Endothelial cell of umbilical vein (primary cell): ENCODE results near the gene CDH7. TPM values are rescaled to one million over a fixed set of nuclear protein-coding genes. Genes with fewer than 3 reads are reported as not detected.

Experiments
- Bru-seq: library from RNA; stranded (reverse); fragments of 400-500 nt; gene quantifications from one replicate; lab custom pipeline; 2021; lab: Mats Ljungman, UMichigan
- BruChase-seq, 2 experiments: library from RNA; stranded (reverse); fragments of 400-500 nt; gene quantifications; one replicate each; lab custom pipeline; 2021; lab: Mats Ljungman, UMichigan
- BruUV-seq: library from RNA; stranded (reverse); fragments of 400-500 nt; replicated peaks from 2 replicates; lab custom pipeline; 2021; lab: Mats Ljungman, UMichigan
- CTCF ChIA-PET: fragments of 300-600, 350-600 bp; sonication (Branson Sonifier 250); formaldehyde crosslinking; loops from one replicate; lab custom pipeline; 2021; ENCODE audit warnings: antibody characterized with exemption, inconsistent platforms; lab: Charles Lee
- POLR2A ChIA-PET: fragments of 300-600, 350-600 bp; sonication (Branson Sonifier 250); formaldehyde crosslinking; loops from one replicate; lab custom pipeline; 2021; ENCODE audit warnings: antibody characterized with exemption, inconsistent platforms; lab: Charles Lee
- DNase-seq: peaks from one replicate; pipeline ENCODE4 v3.0.0-alpha.2; 2011; ENCODE audit warnings: low read depth, low spot score
- FAIRE-seq: peaks from 2 replicates; lab custom pipeline; 2011; peaks lifted over from hg19 to GRCh38; lab: Jason Lieb, UNC
- H2AFZ ChIP-seq: 2 replicates; pipeline ENCODE4 v1.6.0; 2012; ENCODE audit warnings: low read depth, low read length, control low read depth, inconsistent platforms
- H3K27ac ChIP-seq: 2 replicates; pipeline ENCODE4 v1.5.1; 2011; ENCODE audit warnings: low read depth, mild to moderate bottlenecking, control low read depth, low read length, moderate library complexity; ENCODE audit not compliant: insufficient read depth
- H3K27me3 ChIP-seq, 2 experiments: 2 replicates each; pipeline versions ENCODE4 v1.6.0 to v1.6.1; 2011; ENCODE audit warnings: low read length in 2 of 2, mixed read lengths in 1 of 2; ENCODE audit not compliant: control insufficient read depth in 2 of 2, insufficient read depth in 2 of 2
- H3K36me3 ChIP-seq, 2 experiments: 2 replicates in 1 of 2; 3 replicates in 1 of 2; pipeline ENCODE4 v1.5.1; 2011; ENCODE audit warnings: low read length in 2 of 2, mild to moderate bottlenecking in 1 of 2, moderate library complexity in 1 of 2; ENCODE audit not compliant: control insufficient read depth in 2 of 2, insufficient read depth in 2 of 2; ENCODE audit errors: extremely low read depth in 1 of 2
- H3K4me1 ChIP-seq: 3 replicates; pipeline ENCODE4 v1.5.1; 2011; ENCODE audit warnings: mild to moderate bottlenecking, low read length; ENCODE audit not compliant: control insufficient read depth, insufficient read depth; ENCODE audit errors: extremely low read depth
- H3K4me2 ChIP-seq: 2 replicates; pipeline ENCODE4 v1.6.1; 2011; ENCODE audit warnings: low read length, control low read depth, mixed read lengths; ENCODE audit not compliant: insufficient read depth
- H3K4me3 ChIP-seq, 3 experiments: fragments of 200-600 bp in 1 of 3; sonication (generic), shearing (Covaris generic) in 1 of 3; replicated peaks in 1 of 3; 2 replicates each; pipeline ENCODE4 v1.5.1; 2011 to 2016; ENCODE audit warnings: control low read depth in 3 of 3, low read length in 3 of 3, mild to moderate bottlenecking in 2 of 3, inconsistent platforms in 1 of 3, low read depth in 1 of 3, moderate library complexity in 1 of 3; ENCODE audit not compliant: insufficient read depth in 1 of 3
- H3K79me2 ChIP-seq: 2 replicates; pipeline ENCODE4 v1.6.0; 2012; ENCODE audit warnings: low read length, inconsistent platforms; ENCODE audit not compliant: control insufficient read depth, insufficient read depth
- H3K9ac ChIP-seq: replicated peaks from 2 replicates; pipeline ENCODE3; 2011; ENCODE audit warnings: low read length, control low read depth; ENCODE audit not compliant: insufficient read depth; ENCODE audit errors: extremely low read depth
- H3K9me1 ChIP-seq: replicated peaks from 3 replicates; pipeline ENCODE4 v1.6.0; 2011; ENCODE audit warnings: mild to moderate bottlenecking, low read length; ENCODE audit not compliant: control insufficient read depth, insufficient read depth; ENCODE audit errors: extremely low read depth
- H3K9me3 ChIP-seq: replicated peaks from 2 replicates; pipeline ENCODE4 v1.5.1; 2012; ENCODE audit warnings: low read length, inconsistent platforms; ENCODE audit not compliant: control insufficient read depth, insufficient read depth
- H4K20me1 ChIP-seq: replicated peaks from 2 replicates; pipeline ENCODE3; 2011; ENCODE audit warnings: mild to moderate bottlenecking, low read length; ENCODE audit not compliant: control insufficient read depth, insufficient read depth; ENCODE audit errors: extremely low read depth
- EZH2 ChIP-seq: IDR thresholded peaks from 2 replicates; pipeline ENCODE4 v1.6.1; 2012; ENCODE audit warnings: borderline replicate concordance, low read depth, mild to moderate bottlenecking, moderate library complexity, low read length, inconsistent platforms; ENCODE audit not compliant: severe bottlenecking
- FOS ChIP-seq: IDR thresholded peaks from 2 replicates; pipeline ENCODE4 v1.6.1; 2011; ENCODE audit warnings: mild to moderate bottlenecking, low read length, moderate library complexity, borderline replicate concordance; ENCODE audit not compliant: insufficient read depth
- GATA2 ChIP-seq: IDR thresholded peaks from 2 replicates; pipeline ENCODE4 v1.7.0; 2011; ENCODE audit warnings: low read depth, mild to moderate bottlenecking, moderate library complexity, mixed read lengths, low read length; ENCODE audit not compliant: insufficient read length, insufficient read depth
- JUN ChIP-seq: IDR thresholded peaks from 2 replicates; pipeline ENCODE4 v1.6.1; 2011; ENCODE audit warnings: borderline replicate concordance, low read depth; ENCODE audit not compliant: insufficient read length, insufficient read depth
- MAX ChIP-seq: IDR thresholded peaks from 2 replicates; pipeline ENCODE4 v1.6.1; 2011; ENCODE audit not compliant: insufficient read depth, insufficient read length
- MYC ChIP-seq: IDR thresholded peaks from one replicate; pipeline ENCODE4 v1.6.1; 2011; ENCODE audit warnings: mild to moderate bottlenecking, low read depth, low read length
- POLR2A ChIP-seq: IDR thresholded peaks from 2 replicates; pipeline ENCODE4 v1.6.1; 2012; ENCODE audit warnings: low read depth, mild to moderate bottlenecking, control low read depth, low read length
- POLR2AphosphoS5 ChIP-seq: IDR thresholded peaks from 2 replicates; pipeline ENCODE4 v1.6.1; 2012; ENCODE audit warnings: low read depth, mild to moderate bottlenecking, control low read depth, low read length, moderate library complexity; ENCODE audit not compliant: insufficient read depth
- dilution Hi-C: fragments of 300-500 bp; cut with MboI; formaldehyde crosslinking; loops from one replicate; pipeline ENCODE4 v1.15.0; 2019; ENCODE audit warnings: low sequenced_read_pairs; ENCODE audit not compliant: extremely low pct_ligation_motif_present
- intact Hi-C: fragments of 100-400 bp; cut with micrococcal nuclease; formaldehyde crosslinking; loops from one replicate; pipeline ENCODE4 v1.10.0; 2022
- long read RNA-seq: library from polyadenylated mRNA; stranded (forward); transcript quantifications from one replicate; pipeline ENCODE4 v2.0.0, GENCODE V29; 2021
- polyA minus RNA-seq, 3 experiments: library from RNA; depleted of rRNA, polyadenylated mRNA; stranded (reverse); fragments of >200 nt; gene quantifications; 1 replicate in 1 of 3; 2 replicates in 2 of 3; pipeline ENCODE4 v1.2.3, GENCODE V29; 2011
- polyA plus RNA-seq, 4 experiments: library from polyadenylated mRNA; depleted of rRNA in 3 of 4; stranded (reverse) in 3 of 4; unstranded in 1 of 4; fragments of >200 nt; gene quantifications; 2 replicates each; pipeline versions ENCODE4 v1.2.1 to v1.2.3, GENCODE V29; 2011 to 2012; ENCODE audit warnings: missing spikeins in 1 of 4
- total RNA-seq: library from RNA; stranded (reverse); gene quantifications from 2 replicates; pipeline ENCODE4 v1.2.3, GENCODE V29; 2021
- TF ChIP-seq, protein P1 (sequence below), 2 donors: IDR thresholded peaks; 1 replicate in 1 of 2; 2 replicates in 1 of 2; pipeline ENCODE4 v1.5.1; 2011; ENCODE audit warnings: low read length in 2 of 2, mild to moderate bottlenecking in 2 of 2, moderate library complexity in 2 of 2, control low read depth in 1 of 2, inconsistent platforms in 1 of 2, low read depth in 1 of 2; ENCODE audit not compliant: insufficient read depth in 1 of 2; ENCODE audit errors: extremely low read depth in 1 of 2

Gene CDH7
- total RNA-seq (not detected in 2 replicates), polyA plus RNA-seq (not detected in 2 replicates), polyA minus RNA-seq (not detected in 2 replicates), Bru-seq, nascent RNA (percentile 7 among the genes with signal in this experiment), BruChase-seq, experiment 1, labeled RNA remaining after a 6-hour chase (percentile 1 among the genes with signal in this experiment), BruChase-seq, experiment 2, labeled RNA remaining after a 2-hour chase (percentile 1 among the genes with signal in this experiment)
- polyA plus RNA-seq (2011; cell fraction: cytosol; rRNA removed), result not detected in 2 replicates
- polyA plus RNA-seq (2011; cell fraction: nucleus; rRNA removed), result not detected in 2 replicates
- not detected in 2 replicates for polyA plus RNA-seq (2012)
- 7.4 TPM for polyA minus RNA-seq (2011; cell fraction: cytosol; rRNA and poly(A)+ RNA removed)
- not detected in 2 replicates for polyA minus RNA-seq (2011; cell fraction: nucleus; rRNA and poly(A)+ RNA removed)
- long read RNA-seq, result 0 reads

DNA sequence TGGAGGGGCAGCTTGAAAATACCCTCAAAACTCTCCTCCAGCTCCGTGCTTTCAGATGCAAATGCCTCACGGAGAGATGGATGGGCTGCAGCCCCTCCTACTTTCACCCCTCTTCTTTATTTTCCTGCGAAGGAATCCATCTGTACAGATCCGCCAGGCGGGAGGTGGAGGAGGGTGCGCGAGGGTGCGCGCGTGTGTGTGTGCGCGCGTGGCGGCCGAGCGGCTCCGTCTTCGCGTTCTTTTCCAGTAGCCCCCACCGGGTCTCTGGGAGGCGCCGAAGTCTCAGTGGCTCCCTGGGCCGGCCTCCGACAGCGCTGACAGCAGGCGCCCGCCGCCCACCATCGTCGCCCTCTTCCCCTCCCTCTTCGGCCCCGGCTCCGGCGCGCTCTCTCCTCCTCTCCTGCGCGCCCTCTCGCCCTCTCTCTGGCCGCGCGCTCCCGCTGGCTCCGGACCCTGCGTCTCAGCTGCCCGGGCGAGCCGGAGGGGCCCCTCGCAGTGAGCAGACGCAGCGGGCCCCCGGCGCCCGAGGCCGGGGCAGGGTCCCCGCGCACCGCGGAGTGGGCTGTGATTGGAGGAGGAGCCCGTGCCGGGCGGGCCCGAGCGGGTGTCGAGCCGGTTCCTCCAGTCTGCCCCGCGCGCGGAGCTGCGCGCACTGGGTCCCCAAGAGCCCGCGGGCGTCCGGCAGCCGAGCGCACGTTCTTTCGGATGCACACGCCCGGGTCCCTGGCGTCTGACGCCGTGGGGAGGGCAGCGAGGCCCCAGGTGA lies at the start of gene CDH7:
TSS of gene CDH7 (plus strand) at position 624 of the 766 bp plus-strand sequence. CDS start 11,831 bp downstream, outside the sequence.
- ChIA-PET POLR2A (no interaction called here), CTCF (no interaction called here)
- DNase-seq (no peak), FAIRE-seq (no peak)
- Histone ChIP-seq H3K4me2 (no peak within 1 kb of the TSS), H3K36me3 (no peaks in the 10 kb centered on the region), H3K79me2 (no peaks in the 10 kb centered on the region), H3K27me3 (peaks cover 0 to 2% of the 10 kb centered on the region in 2 experiments), H2AFZ (no peak within 1 kb of the TSS), H4K20me1 (no peaks in the 10 kb centered on the region), H3K27ac (no peak within 1 kb of the TSS), H3K9ac (no peak within 1 kb of the TSS), H3K9me1 (no peaks in the 10 kb centered on the region), H3K4me1 (no peaks in the 10 kb centered on the region), H3K4me3 (no peak within 1 kb of the TSS), H3K9me3 (no peaks in the 10 kb centered on the region)
- BruUV-seq, result no TSS peak
- dilution Hi-C loops (no loop called here), intact Hi-C loops (no loop called here)
- TF ChIP-seq, protein P1, sequence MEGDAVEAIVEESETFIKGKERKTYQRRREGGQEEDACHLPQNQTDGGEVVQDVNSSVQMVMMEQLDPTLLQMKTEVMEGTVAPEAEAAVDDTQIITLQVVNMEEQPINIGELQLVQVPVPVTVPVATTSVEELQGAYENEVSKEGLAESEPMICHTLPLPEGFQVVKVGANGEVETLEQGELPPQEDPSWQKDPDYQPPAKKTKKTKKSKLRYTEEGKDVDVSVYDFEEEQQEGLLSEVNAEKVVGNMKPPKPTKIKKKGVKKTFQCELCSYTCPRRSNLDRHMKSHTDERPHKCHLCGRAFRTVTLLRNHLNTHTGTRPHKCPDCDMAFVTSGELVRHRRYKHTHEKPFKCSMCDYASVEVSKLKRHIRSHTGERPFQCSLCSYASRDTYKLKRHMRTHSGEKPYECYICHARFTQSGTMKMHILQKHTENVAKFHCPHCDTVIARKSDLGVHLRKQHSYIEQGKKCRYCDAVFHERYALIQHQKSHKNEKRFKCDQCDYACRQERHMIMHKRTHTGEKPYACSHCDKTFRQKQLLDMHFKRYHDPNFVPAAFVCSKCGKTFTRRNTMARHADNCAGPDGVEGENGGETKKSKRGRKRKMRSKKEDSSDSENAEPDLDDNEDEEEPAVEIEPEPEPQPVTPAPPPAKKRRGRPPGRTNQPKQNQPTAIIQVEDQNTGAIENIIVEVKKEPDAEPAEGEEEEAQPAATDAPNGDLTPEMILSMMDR (IDR thresholded peaks at IDR 0.05; ENCODE audit: extremely low read depth in 1 of 2, insufficient read depth in 1 of 2, low read depth in 1 of 2, low read length in 2 of 2), result no peak
- TF ChIP-seq JUN (no peak), FOS (no peak), POLR2AphosphoS5 (no peak), EZH2 (no peak), POLR2A (no peak), MYC (no peak), GATA2 (no peak), MAX (no peak)
